ENCODE data around the gene DRGX.

DNA sequence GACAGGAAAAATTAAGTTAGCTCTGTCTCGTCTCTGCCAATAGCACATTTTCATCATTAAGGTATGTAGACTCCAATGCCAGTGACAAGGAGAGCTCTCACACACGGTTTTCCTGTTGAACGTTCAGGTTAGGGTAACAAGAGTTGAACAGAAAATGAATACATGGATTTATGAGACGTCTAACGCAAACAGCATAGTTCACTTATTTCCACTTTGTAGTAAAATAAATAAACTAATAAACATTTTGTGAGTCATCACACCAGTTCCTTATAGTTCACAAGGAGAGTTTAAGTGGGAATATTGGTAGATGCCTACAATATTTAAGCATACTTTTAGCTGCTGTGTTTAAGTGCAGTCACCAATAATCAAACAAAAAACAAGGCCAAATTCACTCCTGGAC lies 21.1 kb downstream of the DRGX start:
- TF ChIP-seq EZH2 (optimal IDR thresholded peaks at IDR 0.05; ENCODE audit: low read depth, low read length) (no peak), EZH2phosphoT487 (IDR thresholded peaks at IDR 0.05; ENCODE audit: low read length) (no peak)
- TF ChIP-seq, protein P1, sequence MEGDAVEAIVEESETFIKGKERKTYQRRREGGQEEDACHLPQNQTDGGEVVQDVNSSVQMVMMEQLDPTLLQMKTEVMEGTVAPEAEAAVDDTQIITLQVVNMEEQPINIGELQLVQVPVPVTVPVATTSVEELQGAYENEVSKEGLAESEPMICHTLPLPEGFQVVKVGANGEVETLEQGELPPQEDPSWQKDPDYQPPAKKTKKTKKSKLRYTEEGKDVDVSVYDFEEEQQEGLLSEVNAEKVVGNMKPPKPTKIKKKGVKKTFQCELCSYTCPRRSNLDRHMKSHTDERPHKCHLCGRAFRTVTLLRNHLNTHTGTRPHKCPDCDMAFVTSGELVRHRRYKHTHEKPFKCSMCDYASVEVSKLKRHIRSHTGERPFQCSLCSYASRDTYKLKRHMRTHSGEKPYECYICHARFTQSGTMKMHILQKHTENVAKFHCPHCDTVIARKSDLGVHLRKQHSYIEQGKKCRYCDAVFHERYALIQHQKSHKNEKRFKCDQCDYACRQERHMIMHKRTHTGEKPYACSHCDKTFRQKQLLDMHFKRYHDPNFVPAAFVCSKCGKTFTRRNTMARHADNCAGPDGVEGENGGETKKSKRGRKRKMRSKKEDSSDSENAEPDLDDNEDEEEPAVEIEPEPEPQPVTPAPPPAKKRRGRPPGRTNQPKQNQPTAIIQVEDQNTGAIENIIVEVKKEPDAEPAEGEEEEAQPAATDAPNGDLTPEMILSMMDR (IDR thresholded peaks at IDR 0.05; ENCODE audit: low read length): no peak

All from MM.1S (cell line).